ENCODE data around the gene TNK2.
"Not testable (repeated sequence)": the region's sequence is repeated elsewhere in the genome, so short reads cannot be mapped to it uniquely, and the experiment has no call there.

The TNK2 gene

DNA sequence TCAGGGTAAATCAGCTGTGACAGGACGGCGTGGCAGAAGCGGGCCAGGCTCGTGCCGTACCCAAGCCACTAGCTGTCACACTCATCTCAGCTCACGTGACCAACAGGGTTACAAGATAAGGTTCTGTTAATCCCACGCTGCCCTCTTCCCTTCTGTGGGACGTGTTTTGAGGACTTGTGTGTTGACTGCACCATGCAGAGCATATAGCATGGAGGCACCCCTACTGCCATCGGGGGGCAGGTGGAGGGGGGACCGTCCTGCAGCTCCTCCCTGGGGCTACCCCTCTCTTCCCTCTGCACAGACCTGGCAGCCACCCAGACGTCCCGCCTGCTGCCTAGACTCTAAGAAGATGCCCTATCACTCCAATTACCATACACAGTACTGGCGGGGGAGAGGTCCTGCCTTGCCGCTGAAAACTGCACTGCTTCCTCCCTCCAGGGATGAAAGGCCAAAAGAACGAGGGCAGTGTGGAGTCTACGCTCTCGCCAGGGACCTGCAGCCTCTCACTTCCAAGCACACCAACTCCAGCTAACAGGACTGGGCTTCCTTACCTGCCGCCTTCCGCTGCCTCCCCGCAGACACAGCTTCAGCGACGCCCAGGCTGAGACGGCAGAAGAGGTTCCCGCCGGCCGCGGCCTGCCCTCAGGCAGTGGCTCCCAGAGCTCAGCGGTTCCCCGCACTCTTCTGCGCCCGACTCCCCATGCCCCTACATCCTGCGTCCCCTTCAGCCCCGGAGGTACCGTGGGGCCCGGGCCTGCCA lies at the start of gene TNK2:
Gene TNK2 (minus strand): TSS at position 618 of the 760 bp plus-strand sequence. CDS start 19,963 bp downstream, outside the sequence.
- no peaks in the 10 kb centered on the region for H3K9me3 Mint-ChIP-seq
- H3K4me1 Mint-ChIP-seq, result peaks cover 59% of the 10 kb centered on the region
- peak within 1 kb of the TSS; percentile 81 to 95 for H3K27ac Mint-ChIP-seq
- peak; percentile 64 to 68 for DNase-seq
- H3K4me3 Mint-ChIP-seq, result peak within 1 kb of the TSS; percentile 90 to 98
- ATAC-seq, result peak; percentile 34
- H3K27me3 Mint-ChIP-seq, result no peaks in the 10 kb centered on the region

DNA sequence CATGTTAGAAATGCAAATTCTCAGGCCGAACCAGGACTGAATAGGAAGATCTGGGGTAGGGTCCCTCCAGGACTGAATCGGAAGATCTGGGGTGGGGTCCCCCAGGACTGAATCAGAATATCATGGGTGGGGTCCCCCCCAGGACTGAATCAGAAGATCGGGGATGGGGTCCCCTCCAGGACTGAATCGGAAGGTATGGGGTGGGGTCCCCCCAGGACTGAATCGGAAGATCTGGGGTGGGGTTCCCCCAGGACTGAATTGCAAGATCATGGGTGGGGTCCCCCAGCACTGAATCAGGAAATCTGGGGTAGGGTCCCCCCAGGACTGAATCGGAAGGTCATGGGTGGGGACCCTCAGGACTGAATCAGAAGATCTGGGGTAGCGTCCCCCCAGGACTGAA lies 48.2 kb upstream of the TNK2 start:
- H3K27me3 Mint-ChIP-seq, result no peaks in the 10 kb centered on the region
- peaks cover 8 to 9% of the 10 kb centered on the region in 2 donors for H3K9me3 Mint-ChIP-seq
- peaks cover 45% of the 10 kb centered on the region for H3K4me1 Mint-ChIP-seq
- H3K27ac Mint-ChIP-seq, result peak overlapping the region; percentile 54 to 69
- H3K4me3 Mint-ChIP-seq, result no peak overlapping the region
- no peak for DNase-seq
- ATAC-seq, result no peak

- H3K27me3 Mint-ChIP-seq, ATAC-seq, H3K9me3 Mint-ChIP-seq: not testable (repeated sequence)
- DNase-seq, result peak; percentile 34 to 71
- Mint-ChIP-seq H3K4me1 (peaks cover 46% of the 10 kb centered on the region), H3K27ac (peak overlapping the region in 1 of 2 donors; percentile 91), H3K4me3 (peak overlapping the region; percentile 62 to 80)
Measured at GRCh38 chr3:195955416-195955841, 47.1 kb upstream of the TNK2 start.

DNA sequence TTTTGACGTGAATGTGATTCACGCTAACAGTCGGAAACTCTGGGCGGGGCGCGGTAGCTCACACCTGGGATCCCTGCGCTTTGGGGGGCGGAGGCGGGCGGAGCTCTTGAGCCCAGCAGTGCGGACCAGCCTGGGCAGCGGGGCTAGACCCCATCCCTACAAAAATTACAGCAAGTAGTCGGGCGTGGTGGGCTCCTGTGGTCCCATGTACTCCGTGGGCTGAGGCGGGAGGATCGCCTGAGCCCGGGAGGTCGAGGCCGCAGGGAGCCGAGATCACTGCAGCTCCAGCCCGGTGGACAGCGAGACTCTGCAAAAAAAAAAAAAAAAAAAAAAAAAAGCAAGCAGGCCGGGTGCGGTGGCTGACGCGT lies 46.4 kb upstream of the TNK2 start:
- not testable (repeated sequence) for H3K9me3 Mint-ChIP-seq, H3K27me3 Mint-ChIP-seq, DNase-seq
- Mint-ChIP-seq H3K4me1 (peaks cover 50% of the 10 kb centered on the region), H3K4me3 (peak overlapping the region; percentile 80 to 81), H3K27ac (peak overlapping the region; percentile 81 to 93)
- peak; percentile 55 for ATAC-seq

- H3K27ac Mint-ChIP-seq, result peak overlapping the region; percentile 81 to 93
- DNase-seq (peak; percentile 82 to 91), ATAC-seq (peak; percentile 97)
- H3K27me3 Mint-ChIP-seq, H3K9me3 Mint-ChIP-seq: not testable (repeated sequence)
- H3K4me1 Mint-ChIP-seq, result peaks cover 47% of the 10 kb centered on the region
- H3K4me3 Mint-ChIP-seq, result peak overlapping the region; percentile 80 to 81
Measured at GRCh38 chr3:195954052-195954751, 45.9 kb upstream of the TNK2 start.

GRCh38 chr3:195952590-195952989 lies 44.2 kb upstream of the TNK2 start:
- H3K9me3 Mint-ChIP-seq, ATAC-seq, DNase-seq, H3K27me3 Mint-ChIP-seq: not testable (repeated sequence)
- H3K4me1 Mint-ChIP-seq, result peaks cover 40% of the 10 kb centered on the region
- peak overlapping the region; percentile 41 to 60 for H3K4me3 Mint-ChIP-seq
- peak overlapping the region in 1 of 2 donors; percentile 48 for H3K27ac Mint-ChIP-seq

- H3K4me3 Mint-ChIP-seq, result peak overlapping the region; percentile 46 to 61
Measured at GRCh38 chr3:195951443-195952177, 43.3 kb upstream of the TNK2 start.

DNA sequence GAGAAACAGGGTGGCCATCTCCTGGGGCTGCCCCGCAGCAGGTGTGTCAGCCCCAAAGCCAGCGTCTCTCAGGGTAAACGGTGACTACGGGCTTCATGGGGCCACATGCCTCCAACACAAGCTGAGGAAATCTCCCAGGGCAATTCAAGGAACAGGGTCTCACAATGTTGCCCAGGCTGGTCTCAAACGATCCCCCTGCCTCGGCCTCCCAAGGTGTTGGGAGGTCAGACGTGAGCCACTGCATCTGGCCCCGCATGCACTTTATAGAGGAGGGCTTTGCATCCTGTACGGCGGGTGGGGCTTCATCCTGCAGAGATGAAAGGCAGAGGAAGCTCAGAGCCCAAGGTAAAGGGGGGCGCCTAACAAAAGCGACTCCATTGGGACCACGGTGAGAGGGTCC lies 42.4 kb upstream of the TNK2 start:
- H3K9me3 Mint-ChIP-seq, DNase-seq, H3K27ac Mint-ChIP-seq, ATAC-seq, H3K27me3 Mint-ChIP-seq: not testable (repeated sequence)
- Mint-ChIP-seq H3K4me3 (peak overlapping the region in 1 of 2 donors; percentile 44), H3K4me1 (peaks cover 30% of the 10 kb centered on the region)

More at GRCh38 chr3:195951443-195952177, 43.3 kb upstream of the TNK2 start:
- not testable (repeated sequence) for H3K27ac Mint-ChIP-seq, H3K9me3 Mint-ChIP-seq, ATAC-seq, DNase-seq, H3K27me3 Mint-ChIP-seq
- H3K4me1 Mint-ChIP-seq, result peaks cover 39% of the 10 kb centered on the region

- not testable (repeated sequence) for DNase-seq, H3K9me3 Mint-ChIP-seq, H3K27me3 Mint-ChIP-seq, H3K4me3 Mint-ChIP-seq, H3K27ac Mint-ChIP-seq, ATAC-seq
- peaks cover 25% of the 10 kb centered on the region for H3K4me1 Mint-ChIP-seq
Measured at GRCh38 chr3:195950164-195950563, 41.8 kb upstream of the TNK2 start.

GRCh38 chr3:195946910-195947699 lies 38.8 kb upstream of the TNK2 start:
- H3K4me1 Mint-ChIP-seq, result peaks cover 20% of the 10 kb centered on the region

DNA sequence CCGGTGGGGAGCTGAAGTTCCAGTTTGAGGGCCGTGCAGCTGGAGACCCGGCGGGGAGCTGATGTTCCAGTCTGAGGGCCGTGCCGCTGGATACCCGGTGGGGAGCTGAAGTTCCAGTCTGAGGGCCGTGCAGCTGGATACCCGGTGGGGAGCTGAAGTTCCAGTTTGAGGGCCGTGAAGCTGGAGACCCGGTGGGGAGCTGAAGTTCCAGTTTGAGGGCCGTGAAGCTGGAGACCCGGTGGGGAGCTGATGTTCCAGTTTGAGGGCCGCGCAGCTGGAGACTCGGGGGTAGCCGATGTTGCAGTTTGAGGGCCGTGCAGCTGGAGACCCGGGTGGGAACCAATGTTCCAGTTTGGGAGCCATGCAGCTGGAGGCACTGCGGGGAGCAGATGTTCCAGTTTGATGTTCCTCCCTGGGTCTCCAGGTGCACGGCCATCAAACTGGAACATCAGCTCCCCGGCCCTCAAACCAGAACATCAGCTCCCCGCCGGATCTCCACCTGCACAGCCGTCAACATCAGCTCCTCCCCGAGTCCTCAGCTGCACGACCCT lies 33.0 kb upstream of the TNK2 start:
- DNase-seq, result not testable (repeated sequence)

More at GRCh38 chr3:195946910-195947699, 38.8 kb upstream of the TNK2 start:
- not testable (repeated sequence) for H3K27ac Mint-ChIP-seq, H3K9me3 Mint-ChIP-seq, H3K4me3 Mint-ChIP-seq, DNase-seq, H3K27me3 Mint-ChIP-seq, ATAC-seq

DNA sequence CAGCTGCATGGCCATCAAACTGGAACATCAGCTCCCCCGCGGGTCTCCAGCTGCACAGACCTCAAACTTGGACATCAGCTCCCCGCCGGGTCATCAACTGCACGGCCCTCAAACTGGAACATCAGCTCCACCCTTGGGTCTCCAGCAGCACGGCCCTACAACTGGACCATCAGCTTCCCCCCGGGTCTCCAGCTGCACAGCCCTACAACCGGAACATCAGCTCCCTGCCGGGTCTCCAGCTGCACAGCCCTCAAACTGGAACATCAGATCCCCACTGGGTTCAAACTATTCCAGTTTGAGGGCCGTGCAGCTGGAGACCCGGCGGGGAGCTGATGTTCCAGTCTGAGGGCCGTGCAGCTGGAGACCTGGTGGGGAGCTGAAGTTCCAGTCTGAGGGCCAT lies 32.5 kb upstream of the TNK2 start:
- not testable (repeated sequence) for H3K4me3 Mint-ChIP-seq, H3K27me3 Mint-ChIP-seq, ATAC-seq, DNase-seq, H3K27ac Mint-ChIP-seq, H3K4me1 Mint-ChIP-seq, H3K9me3 Mint-ChIP-seq

More for the DNA sequence above, 33.0 kb upstream of the TNK2 start:
- not testable (repeated sequence) for ATAC-seq, H3K4me3 Mint-ChIP-seq, H3K27me3 Mint-ChIP-seq, H3K9me3 Mint-ChIP-seq, H3K27ac Mint-ChIP-seq, H3K4me1 Mint-ChIP-seq

- not testable (repeated sequence) for H3K27ac Mint-ChIP-seq, H3K9me3 Mint-ChIP-seq, ATAC-seq, DNase-seq, H3K4me1 Mint-ChIP-seq, H3K4me3 Mint-ChIP-seq, H3K27me3 Mint-ChIP-seq
Measured at GRCh38 chr3:195939526-195940470, 31.4 kb upstream of the TNK2 start.

DNA sequence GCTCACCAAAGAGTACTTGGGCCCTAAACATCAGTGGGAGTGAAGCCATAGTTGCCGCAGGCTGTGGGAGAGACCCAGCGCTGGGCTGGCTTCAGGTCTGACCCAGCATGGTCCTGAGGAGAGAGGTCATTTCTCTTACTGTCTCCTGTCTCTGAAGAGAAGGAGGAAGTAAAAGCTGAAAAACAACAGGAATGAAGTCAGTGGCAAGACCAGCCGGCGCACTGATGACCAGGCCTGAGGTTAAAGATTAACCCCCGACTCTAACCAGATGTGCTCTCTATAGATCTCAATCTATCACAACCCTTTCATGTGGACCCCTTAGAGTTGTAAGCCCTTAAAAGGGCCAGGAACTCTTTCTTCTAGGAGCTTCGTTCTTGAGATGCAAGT lies 24.7 kb upstream of the TNK2 start:
- not testable (repeated sequence) for H3K4me1 Mint-ChIP-seq, H3K27ac Mint-ChIP-seq, H3K4me3 Mint-ChIP-seq, H3K9me3 Mint-ChIP-seq, ATAC-seq, H3K27me3 Mint-ChIP-seq
- DNase-seq, result peak in 1 of 2 donors; percentile 3

Data from stimulated activated naive CD8-positive, alpha-beta T cell treated with anti-CD3 and anti-CD28 coated beads, Interleukin-15, amount 100 ng/mL, for 72 hours (primary cell).